ENCODE data around the gene BDH1. TPM values are rescaled to one million over a fixed set of nuclear protein-coding genes. Genes with fewer than 3 reads are reported as not detected.
"Not testable (repeated sequence)": the region's sequence is repeated elsewhere in the genome, so short reads cannot be mapped to it uniquely, and the experiment has no call there.

Gene BDH1
- 12.4 and 24.7 TPM in 2 replicates for total RNA-seq (2014; rRNA removed; shearing (Covaris generic))

GRCh38 chr3:197555281-197556261, at the start of gene BDH1:
TSS of gene BDH1 (minus strand) at chr3:197555968. CDS start at chr3:197546443, 9,525 bp downstream.
- DNase-seq (ENCODE audit: low read depth): peak; percentile 65

GRCh38 chr3:197603317-197603933, 47.7 kb upstream of the BDH1 start:
- DNase-seq (ENCODE audit: low read depth): no peak

GRCh38 chr3:197602351-197602750, 46.6 kb upstream of the BDH1 start:
- DNase-seq (ENCODE audit: low read depth): not testable (repeated sequence)

GRCh38 chr3:197601566-197601840, 45.7 kb upstream of the BDH1 start:
- not testable (repeated sequence) for DNase-seq (ENCODE audit: low read depth)

GRCh38 chr3:197600796-197601565, 45.2 kb upstream of the BDH1 start:
- DNase-seq (ENCODE audit: low read depth): peak; percentile 89

- DNase-seq (ENCODE audit: low read depth): peak; percentile 75
Measured at GRCh38 chr3:197599089-197599765, 43.5 kb upstream of the BDH1 start.

- no peak for DNase-seq (ENCODE audit: low read depth)
Measured at GRCh38 chr3:197598404-197598980, 42.7 kb upstream of the BDH1 start.

- no peak for DNase-seq (ENCODE audit: low read depth)
Measured at GRCh38 chr3:197597335-197597734, 41.6 kb upstream of the BDH1 start.

- DNase-seq (ENCODE audit: low read depth): no peak
Measured at GRCh38 chr3:197595470-197596185, 39.9 kb upstream of the BDH1 start.

- DNase-seq (ENCODE audit: low read depth): no peak
Measured at GRCh38 chr3:197593046-197593380, 37.2 kb upstream of the BDH1 start.

GRCh38 chr3:197592361-197593045, 36.7 kb upstream of the BDH1 start:
- DNase-seq (ENCODE audit: low read depth): no peak

GRCh38 chr3:197591816-197592215, 36.0 kb upstream of the BDH1 start:
- no peak for DNase-seq (ENCODE audit: low read depth)

- DNase-seq (ENCODE audit: low read depth): no peak
Measured at GRCh38 chr3:197590313-197590962, 34.7 kb upstream of the BDH1 start.

GRCh38 chr3:197589545-197589944, 33.8 kb upstream of the BDH1 start:
- no peak for DNase-seq (ENCODE audit: low read depth)

GRCh38 chr3:197586768-197587167, 31.0 kb upstream of the BDH1 start:
- DNase-seq (ENCODE audit: low read depth): not testable (repeated sequence)

- DNase-seq (ENCODE audit: low read depth): no peak
Measured at GRCh38 chr3:197586181-197586580, 30.4 kb upstream of the BDH1 start.

- DNase-seq (ENCODE audit: low read depth): no peak
Measured at GRCh38 chr3:197584733-197585132, 29.0 kb upstream of the BDH1 start.

- DNase-seq (ENCODE audit: low read depth): no peak
Measured at GRCh38 chr3:197583371-197583770, 27.6 kb upstream of the BDH1 start.

GRCh38 chr3:197580253-197580691, 24.5 kb upstream of the BDH1 start:
- no peak for DNase-seq (ENCODE audit: low read depth)

- no peak for DNase-seq (ENCODE audit: low read depth)
Measured at GRCh38 chr3:197578376-197578775, 22.6 kb upstream of the BDH1 start.
